Inflammatory macrophage (primary cell): Measurements from ENCODE around the gene ANKRD22.

Source experiments
- DNase-seq, 2 donors: peaks; one replicate each; pipeline ENCODE4 v3.0.0-alpha.2; 2020 to 2022

Gene ANKRD22

DNA sequence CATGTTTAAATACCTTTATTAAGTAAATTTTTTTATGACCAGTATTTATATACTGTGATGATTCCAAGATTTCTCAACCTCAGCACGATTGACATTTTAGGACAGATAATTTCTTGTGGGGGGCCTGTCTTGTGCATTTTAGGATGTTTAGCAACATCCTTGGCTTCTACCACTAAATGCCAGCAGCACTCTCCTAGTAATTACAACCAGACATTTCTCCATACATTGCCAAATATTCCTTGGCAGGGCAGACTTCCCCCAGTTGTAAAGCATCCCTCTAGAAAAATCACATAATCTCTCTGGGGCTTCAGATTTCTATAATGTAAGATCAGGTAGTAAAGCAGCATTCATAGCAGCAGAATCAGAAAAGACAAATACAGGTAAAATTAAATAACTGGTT, 56.9 kb downstream of the ANKRD22 start:
- DNase-seq: peak in 1 of 2 donors; percentile 28

DNA sequence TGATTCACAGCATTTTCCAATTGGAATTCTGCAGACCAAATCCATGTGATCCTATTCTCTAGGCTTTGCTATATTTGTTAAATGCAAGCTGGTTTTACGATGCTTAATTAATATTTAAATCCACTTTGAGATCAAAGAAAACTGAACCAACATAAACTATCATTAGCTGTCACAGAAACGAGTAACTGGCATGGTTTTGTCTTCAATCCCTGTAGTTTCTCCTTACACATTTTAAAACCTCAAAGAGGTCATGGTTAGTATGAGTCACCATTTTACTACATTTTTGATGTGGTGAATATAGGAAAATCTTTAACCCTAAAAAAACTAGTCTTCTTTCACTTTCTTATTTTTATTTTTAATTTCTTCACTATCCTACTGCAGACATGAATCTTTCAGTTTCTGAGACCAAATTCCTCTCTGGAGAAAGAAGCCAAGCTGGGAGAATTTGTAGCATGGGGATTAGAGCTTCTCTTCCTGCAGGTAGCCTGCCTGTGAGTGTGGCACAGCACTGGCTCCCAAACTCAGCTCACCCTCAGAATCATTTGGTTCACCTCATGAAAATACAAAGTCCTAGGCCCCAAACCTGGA, 57.8 kb downstream of the ANKRD22 start:
- DNase-seq: peak in 1 of 2 donors; percentile 27

DNA sequence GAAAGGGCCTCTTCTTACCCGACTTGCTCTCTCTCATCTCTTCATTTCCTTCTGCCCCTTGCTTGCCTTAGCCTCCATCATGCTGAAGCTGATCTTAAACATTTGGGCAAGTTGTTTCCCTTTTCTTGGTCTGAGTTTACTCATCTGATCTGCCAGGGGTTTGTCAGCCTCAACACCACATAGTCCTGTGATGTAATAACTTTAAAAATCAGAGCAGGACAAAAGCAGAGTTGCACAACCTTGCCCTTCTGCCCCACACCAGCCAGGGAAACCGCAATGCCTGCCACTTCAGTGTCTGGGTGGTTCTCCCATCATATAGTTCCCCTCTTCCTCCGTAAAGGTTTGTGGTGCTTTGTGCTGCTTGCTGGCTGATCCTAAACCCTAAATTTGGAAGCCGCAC, 59.0 kb downstream of the ANKRD22 start:
- peak; percentile 93 to 96 for DNase-seq

DNA sequence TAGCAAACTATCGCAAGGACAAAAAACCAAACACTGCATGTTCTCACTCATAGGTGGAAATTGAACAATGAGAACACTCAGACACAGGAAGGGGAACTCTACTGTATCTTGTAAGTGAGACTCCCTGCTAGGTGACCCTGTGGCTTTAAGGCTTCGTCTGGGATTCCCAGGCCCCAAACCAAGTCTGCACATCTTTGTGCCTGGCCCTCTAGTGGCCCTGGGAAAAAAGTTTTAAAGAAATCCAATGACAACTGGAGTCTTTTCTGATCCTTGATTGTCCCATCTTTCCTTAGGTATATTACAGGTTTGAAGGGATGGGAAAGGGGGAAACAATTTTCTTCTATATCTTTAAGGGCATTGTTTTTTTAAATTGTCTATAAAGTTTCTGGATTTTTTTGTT, 59.7 kb downstream of the ANKRD22 start:
- DNase-seq: peak; percentile 17 to 18

DNA sequence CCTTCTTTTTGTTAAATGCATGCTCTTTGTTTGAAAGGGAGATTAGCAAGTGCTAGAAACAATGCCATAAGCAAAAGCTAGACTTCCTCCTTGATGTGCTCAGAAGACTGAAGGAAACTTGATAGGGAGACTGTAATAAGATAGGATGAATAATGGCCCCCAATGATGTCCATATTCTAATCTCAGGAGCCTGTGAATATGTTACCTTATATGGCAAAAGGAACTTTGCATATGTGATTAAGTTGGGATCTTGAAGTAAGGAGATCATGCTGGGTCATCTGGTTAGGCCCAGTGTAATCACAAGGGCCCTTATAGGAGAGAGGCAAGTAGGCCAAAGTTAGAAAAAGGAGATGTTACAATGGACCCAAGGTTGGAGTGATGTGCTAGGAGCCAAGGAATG, 62.7 kb downstream of the ANKRD22 start:
- no peak for DNase-seq

DNA sequence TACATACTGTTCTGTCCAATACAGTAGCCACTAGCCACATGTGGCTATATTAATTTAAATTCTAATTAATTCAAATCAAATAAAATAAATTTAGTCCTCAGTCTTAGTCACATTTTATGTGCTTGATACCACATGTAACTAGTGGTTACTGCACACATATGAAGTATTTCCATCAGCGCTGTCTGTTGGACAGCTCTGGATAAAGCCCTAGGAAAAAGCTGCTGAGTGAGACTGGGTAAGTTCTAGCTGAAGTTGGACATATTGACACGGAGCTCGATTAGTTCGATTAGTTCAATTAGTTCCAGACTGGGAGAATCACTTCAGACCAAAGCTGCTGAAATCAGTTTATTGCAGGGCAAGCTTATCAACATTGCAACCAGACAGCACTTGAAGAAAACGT, 64.2 kb downstream of the ANKRD22 start:
- no peak for DNase-seq

DNA sequence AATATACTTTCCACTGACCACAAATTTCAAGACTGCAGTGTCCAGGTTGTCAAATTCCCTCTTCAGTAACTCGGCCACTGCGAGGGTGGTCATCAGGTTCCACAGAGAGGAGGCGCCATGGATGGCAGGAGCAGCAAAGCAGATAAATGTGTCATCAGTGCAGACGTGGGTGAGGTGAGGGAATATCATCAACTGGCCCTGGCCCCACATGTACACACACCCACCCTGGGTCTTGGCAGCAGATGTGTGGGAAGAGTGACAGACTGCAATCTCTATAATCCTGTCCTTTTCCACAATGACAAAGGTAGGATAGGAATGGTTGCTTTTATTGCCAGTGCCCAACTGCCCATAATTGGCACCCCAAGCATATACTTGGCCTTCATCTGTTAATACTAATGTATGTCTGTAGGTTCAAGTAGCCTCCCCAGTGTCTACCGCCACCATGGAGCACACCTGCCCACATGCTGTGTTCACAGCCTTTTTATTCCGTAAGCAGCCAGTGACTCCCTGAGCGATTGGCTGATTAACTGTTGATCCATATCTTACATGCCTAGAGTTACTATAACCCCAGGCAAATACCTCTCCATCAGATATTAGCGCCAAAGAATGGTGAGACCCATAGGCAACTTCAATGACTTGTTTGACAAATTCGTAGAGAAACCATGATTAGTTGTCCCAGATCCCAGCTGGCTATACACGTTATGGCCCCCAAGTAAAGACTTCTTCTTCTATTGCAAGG, 65.4 kb downstream of the ANKRD22 start:
- no peak for DNase-seq

DNA sequence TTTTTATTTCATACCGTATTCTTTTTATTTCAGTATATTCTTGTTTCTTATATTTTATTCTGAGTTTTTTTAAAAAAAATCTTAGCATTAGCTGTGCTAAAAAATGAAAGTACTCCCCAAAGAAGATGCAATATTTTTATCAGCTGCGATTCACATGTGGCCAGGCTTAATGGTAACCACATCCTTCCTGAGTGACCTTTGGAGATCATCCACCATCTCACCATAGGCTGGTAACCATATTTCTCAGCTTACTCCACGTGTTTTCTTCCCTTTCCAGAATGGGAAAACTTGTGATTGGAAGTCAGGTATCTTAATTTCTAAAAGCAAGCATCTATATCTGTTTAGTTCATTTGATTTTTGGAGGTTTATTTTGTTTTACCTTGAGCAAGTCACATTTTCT, 67.9 kb downstream of the ANKRD22 start:
- DNase-seq: no peak

DNA sequence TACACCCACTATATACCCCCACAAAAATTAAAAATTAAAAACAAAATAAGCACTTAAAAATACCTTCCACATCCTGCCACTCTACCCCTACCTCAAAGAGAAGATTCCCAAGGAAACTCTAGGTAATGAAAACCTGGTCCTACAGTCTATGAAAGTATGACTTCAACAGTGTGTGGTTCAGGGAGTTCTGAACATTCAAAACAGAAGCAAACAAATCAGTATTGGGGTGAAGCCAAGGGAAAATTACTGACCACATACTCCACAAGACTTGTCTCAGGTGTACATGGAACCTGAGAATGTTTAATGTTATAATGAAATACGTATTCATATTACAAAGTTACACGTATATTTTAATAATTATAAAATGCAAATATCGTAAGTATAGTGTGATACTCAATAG, 69.4 kb downstream of the ANKRD22 start:
- no peak for DNase-seq

DNA sequence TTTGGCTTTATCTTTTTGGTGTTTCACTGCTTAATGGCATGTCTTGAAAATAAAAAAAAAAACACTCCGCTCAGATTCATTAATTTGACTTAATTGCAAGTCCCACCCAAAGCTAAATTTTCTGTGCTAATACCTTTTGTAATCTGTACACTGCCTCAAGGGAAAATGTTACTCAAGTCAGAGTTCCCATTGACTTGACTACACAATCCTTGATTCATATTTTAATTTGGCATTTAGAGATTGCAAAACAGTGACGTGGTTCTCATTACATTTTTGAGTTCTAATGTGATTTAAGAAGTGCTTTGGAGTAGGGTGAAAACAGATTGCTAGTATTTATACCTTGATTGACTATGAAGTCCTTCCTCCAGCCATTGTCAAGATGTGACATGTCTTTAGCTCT, 70.4 kb downstream of the ANKRD22 start:
- no peak for DNase-seq
